ENCODE measurements around the gene CCNG2. TPM values are rescaled to one million over a fixed set of nuclear protein-coding genes. Genes with fewer than 3 reads are reported as not detected.

Gene CCNG2
- total and polyA plus RNA-seq, 2 of the 13 experiments (the other 11 are each of a cell fraction or from before 2014, with no cell fraction given), result 3.9 to 11.5 TPM

DNA sequence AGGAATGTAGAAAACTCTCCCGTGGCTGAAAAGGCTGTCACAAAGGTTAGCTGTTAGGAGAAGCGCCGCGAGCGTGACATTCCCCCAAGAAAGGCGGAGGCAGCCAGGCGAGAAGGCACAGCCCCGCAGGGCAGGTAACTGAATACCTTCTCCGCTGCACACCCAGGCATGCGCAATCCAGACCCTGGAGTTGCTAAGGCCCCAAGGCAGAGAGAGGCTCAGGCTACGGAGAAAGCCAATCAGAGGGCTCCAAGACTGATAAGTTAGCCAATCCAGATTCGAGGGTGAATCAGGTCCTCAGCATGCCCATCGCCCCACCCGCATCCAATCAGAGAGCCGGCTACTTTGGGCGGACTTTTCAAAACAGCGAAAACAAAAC lies 485 bp upstream of the CCNG2 start (continued):
- no peak for TF ChIP-seq ZSCAN21 (CRISPR knock-in tag; IDR thresholded peaks at IDR 0.05; ENCODE audit: borderline replicate concordance)
- no peak for TF ChIP-seq ZNF879 (CRISPR knock-in tag; IDR thresholded peaks at IDR 0.05)
- peak; percentile 100 for TF ChIP-seq RFXAP (CRISPR knock-in tag; IDR thresholded peaks at IDR 0.05; ENCODE audit: borderline replicate concordance)
- TF ChIP-seq ZNF350 (CRISPR knock-in tag; IDR thresholded peaks at IDR 0.05; ENCODE audit: borderline replicate concordance, low read depth), result no peak
- TF ChIP-seq, protein P1, sequence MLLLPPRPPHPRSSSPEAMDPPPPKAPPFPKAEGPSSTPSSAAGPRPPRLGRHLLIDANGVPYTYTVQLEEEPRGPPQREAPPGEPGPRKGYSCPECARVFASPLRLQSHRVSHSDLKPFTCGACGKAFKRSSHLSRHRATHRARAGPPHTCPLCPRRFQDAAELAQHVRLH (CRISPR knock-in tag; IDR thresholded peaks at IDR 0.05; ENCODE audit: borderline replicate concordance, low read depth), result no peak
- 0 out of 2 replicates have a peak, but pooled peaks have one; percentile 13 for TF ChIP-seq ZNF850 (CRISPR knock-in tag; conservative IDR thresholded peaks at IDR 0.05)
- TF ChIP-seq, protein P2, sequence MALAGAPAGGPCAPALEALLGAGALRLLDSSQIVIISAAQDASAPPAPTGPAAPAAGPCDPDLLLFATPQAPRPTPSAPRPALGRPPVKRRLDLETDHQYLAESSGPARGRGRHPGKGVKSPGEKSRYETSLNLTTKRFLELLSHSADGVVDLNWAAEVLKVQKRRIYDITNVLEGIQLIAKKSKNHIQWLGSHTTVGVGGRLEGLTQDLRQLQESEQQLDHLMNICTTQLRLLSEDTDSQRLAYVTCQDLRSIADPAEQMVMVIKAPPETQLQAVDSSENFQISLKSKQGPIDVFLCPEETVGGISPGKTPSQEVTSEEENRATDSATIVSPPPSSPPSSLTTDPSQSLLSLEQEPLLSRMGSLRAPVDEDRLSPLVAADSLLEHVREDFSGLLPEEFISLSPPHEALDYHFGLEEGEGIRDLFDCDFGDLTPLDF (CRISPR knock-in tag; IDR thresholded peaks at IDR 0.05), result no peak; the same call in 1 of the 2 replicates
- no peak for TF ChIP-seq ZNF343 (CRISPR knock-in tag; IDR thresholded peaks at IDR 0.05)
- TF ChIP-seq ZFP36L2 (CRISPR knock-in tag; IDR thresholded peaks at IDR 0.05), result no peak
- no peak for TF ChIP-seq IRF2 (CRISPR knock-in tag; IDR thresholded peaks at IDR 0.05)
- TF ChIP-seq BRD4 (CRISPR knock-in tag; IDR thresholded peaks at IDR 0.05), result no peak
- TF ChIP-seq, protein P3, sequence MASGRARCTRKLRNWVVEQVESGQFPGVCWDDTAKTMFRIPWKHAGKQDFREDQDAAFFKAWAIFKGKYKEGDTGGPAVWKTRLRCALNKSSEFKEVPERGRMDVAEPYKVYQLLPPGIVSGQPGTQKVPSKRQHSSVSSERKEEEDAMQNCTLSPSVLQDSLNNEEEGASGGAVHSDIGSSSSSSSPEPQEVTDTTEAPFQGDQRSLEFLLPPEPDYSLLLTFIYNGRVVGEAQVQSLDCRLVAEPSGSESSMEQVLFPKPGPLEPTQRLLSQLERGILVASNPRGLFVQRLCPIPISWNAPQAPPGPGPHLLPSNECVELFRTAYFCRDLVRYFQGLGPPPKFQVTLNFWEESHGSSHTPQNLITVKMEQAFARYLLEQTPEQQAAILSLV (CRISPR knock-in tag; IDR thresholded peaks at IDR 0.05; ENCODE audit: borderline replicate concordance), result no peak
- no peak for TF ChIP-seq XBP1 (CRISPR knock-in tag; IDR thresholded peaks at IDR 0.05)
- TF ChIP-seq THYN1 (CRISPR knock-in tag; IDR thresholded peaks at IDR 0.05; ENCODE audit: borderline replicate concordance, low read depth), result no peak
- TF ChIP-seq ZNF598 (CRISPR knock-in tag; IDR thresholded peaks at IDR 0.05; ENCODE audit: borderline replicate concordance), result no peak
- no peak for TF ChIP-seq RNF2 (conservative IDR thresholded peaks at IDR 0.05; ENCODE audit: low read depth)
- TF ChIP-seq, protein P4, sequence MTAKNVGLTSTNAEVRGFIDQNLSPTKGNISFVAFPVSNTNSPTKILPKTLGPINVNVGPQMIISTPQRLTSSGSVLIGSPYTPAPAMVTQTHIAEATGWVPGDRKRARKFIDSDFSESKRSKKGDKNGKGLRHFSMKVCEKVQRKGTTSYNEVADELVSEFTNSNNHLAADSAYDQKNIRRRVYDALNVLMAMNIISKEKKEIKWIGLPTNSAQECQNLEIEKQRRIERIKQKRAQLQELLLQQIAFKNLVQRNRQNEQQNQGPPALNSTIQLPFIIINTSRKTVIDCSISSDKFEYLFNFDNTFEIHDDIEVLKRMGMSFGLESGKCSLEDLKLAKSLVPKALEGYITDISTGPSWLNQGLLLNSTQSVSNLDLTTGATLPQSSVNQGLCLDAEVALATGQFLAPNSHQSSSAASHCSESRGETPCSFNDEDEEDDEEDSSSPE (CRISPR knock-in tag; IDR thresholded peaks at IDR 0.05), result peak; percentile 98
- TF ChIP-seq, protein P5, sequence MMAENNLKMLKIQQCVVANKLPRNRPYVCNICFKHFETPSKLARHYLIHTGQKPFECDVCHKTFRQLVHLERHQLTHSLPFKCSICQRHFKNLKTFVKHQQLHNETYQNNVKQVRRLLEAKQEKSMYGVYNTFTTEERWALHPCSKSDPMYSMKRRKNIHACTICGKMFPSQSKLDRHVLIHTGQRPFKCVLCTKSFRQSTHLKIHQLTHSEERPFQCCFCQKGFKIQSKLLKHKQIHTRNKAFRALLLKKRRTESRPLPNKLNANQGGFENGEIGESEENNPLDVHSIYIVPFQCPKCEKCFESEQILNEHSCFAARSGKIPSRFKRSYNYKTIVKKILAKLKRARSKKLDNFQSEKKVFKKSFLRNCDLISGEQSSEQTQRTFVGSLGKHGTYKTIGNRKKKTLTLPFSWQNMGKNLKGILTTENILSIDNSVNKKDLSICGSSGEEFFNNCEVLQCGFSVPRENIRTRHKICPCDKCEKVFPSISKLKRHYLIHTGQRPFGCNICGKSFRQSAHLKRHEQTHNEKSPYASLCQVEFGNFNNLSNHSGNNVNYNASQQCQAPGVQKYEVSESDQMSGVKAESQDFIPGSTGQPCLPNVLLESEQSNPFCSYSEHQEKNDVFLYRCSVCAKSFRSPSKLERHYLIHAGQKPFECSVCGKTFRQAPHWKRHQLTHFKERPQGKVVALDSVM (CRISPR knock-in tag; IDR thresholded peaks at IDR 0.05), result no peak
- peak; percentile 87 for TF ChIP-seq ZEB1 (IDR thresholded peaks at IDR 0.05; ENCODE audit: insufficient replicate concordance, low read depth)
- TF ChIP-seq LCORL (IDR thresholded peaks at IDR 0.05), result no peak
- 0 out of 2 replicates have a peak, but pooled peaks have one; percentile 7 for TF ChIP-seq LCORL (CRISPR knock-in tag; IDR thresholded peaks at IDR 0.05)
- TF ChIP-seq POLR2AphosphoS5 (IDR thresholded peaks at IDR 0.05; ENCODE audit: low read depth, low read length), result peak; percentile 69
- TF ChIP-seq ZNF367 (CRISPR knock-in tag; IDR thresholded peaks at IDR 0.05; ENCODE audit: borderline replicate concordance), result no peak
- TF ChIP-seq RAD51 (IDR thresholded peaks at IDR 0.05; ENCODE audit: borderline replicate concordance), result no peak
- TF ChIP-seq, protein P6, sequence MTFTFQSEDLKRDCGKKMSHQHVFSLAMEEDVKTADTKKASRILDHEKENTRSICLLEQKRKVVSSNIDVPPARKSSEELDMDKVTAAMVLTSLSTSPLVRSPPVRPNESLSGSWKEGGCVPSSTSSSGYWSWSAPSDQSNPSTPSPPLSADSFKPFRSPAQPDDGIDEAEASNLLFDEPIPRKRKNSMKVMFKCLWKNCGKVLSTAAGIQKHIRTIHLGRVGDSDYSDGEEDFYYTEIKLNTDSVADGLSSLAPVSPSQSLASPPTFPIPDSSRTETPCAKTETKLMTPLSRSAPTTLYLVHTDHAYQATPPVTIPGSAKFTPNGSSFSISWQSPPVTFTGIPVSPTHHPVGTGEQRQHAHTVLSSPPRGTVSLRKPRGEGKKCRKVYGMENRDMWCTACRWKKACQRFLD (CRISPR knock-in tag; IDR thresholded peaks at IDR 0.05; ENCODE audit: borderline replicate concordance), result no peak

Data from HepG2 (cell line).